SK-N-SH (cell line): Measurements from ENCODE around the gene HRCT1. TPM values are rescaled to one million over a fixed set of nuclear protein-coding genes. Genes with fewer than 3 reads are reported as not detected.

ENCODE experiments used
- CTCF ChIA-PET: fragments of 300-600, 350-600 bp; formaldehyde crosslinking; extraction: SDS; loops from one replicate; lab custom pipeline; 2021; lab: Yijun Ruan, JAX
- POLR2A ChIA-PET: fragments of 350-600 bp; sonication (Branson Sonifier 250); formaldehyde crosslinking; extraction: SDS; loops from one replicate; lab custom pipeline; 2020; ENCODE audit warnings: antibody characterized with exemption, inconsistent platforms; lab: Yijun Ruan, JAX
- DNase-seq: peaks from one replicate; pipeline ENCODE4 v3.0.0; 2012
- H2AFZ ChIP-seq: fragments of 200-600 bp; sonication (generic); 2 replicates; pipeline ENCODE4 v1.8.1; 2016; ENCODE audit warnings: antibody characterized with exemption, mild to moderate bottlenecking, low read depth
- H3F3A ChIP-seq: fragments of 200-600 bp; sonication (generic); replicated peaks from 2 replicates; pipeline ENCODE3; 2016; ENCODE audit warnings: antibody characterized with exemption, mild to moderate bottlenecking; ENCODE audit not compliant: insufficient read depth
- H3K27ac ChIP-seq, 2 experiments: fragments of 200-500 bp in 1 of 2; fragments of 200-600 bp in 1 of 2; sonication (Bioruptor generic) in 1 of 2; sonication (generic), shearing (Covaris generic) in 1 of 2; 2 replicates each; pipeline versions ENCODE4 v1.5.1 to v1.6.1; 2014 to 2016; ENCODE audit warnings: low read depth in 2 of 2, inconsistent platforms in 1 of 2, low read length in 1 of 2, mild to moderate bottlenecking in 1 of 2, mixed read lengths in 1 of 2
- H3K27me3 ChIP-seq: fragments of 200-600 bp; sonication (generic), shearing (Covaris generic); 2 replicates; pipeline ENCODE4 v1.6.1; 2016; ENCODE audit warnings: mixed run types; ENCODE audit not compliant: insufficient read depth
- H3K36me3 ChIP-seq, 2 experiments: fragments of 200-500 bp in 1 of 2; fragments of 200-600 bp in 1 of 2; sonication (Bioruptor generic) in 1 of 2; sonication (generic) in 1 of 2; replicated peaks in 1 of 2; 2 replicates each; pipeline versions ENCODE3 to v1.5.1; 2014 to 2016; ENCODE audit warnings: low read length in 1 of 2, mild to moderate bottlenecking in 1 of 2; ENCODE audit not compliant: insufficient read depth in 2 of 2, control insufficient read depth in 1 of 2
- H3K4me1 ChIP-seq, 2 experiments: fragments of 200-500 bp in 1 of 2; fragments of 200-600 bp in 1 of 2; sonication (Bioruptor generic) in 1 of 2; sonication (generic), shearing (Covaris generic) in 1 of 2; 2 replicates each; pipeline versions ENCODE4 v1.5.1 to v1.6.1; 2014 to 2016; ENCODE audit warnings: low read depth in 1 of 2, low read length in 1 of 2, mixed run types in 1 of 2; ENCODE audit not compliant: insufficient read depth in 2 of 2, control insufficient read depth in 1 of 2
- H3K4me2 ChIP-seq: fragments of 200-600 bp; sonication (generic), shearing (Covaris generic); 2 replicates; pipeline ENCODE4 v1.6.1; 2017; ENCODE audit warnings: mixed run types
- H3K4me3 ChIP-seq, 2 experiments: fragments of 200-500 bp in 1 of 2; fragments of 200-600 bp in 1 of 2; sonication (Bioruptor generic) in 1 of 2; sonication (generic), shearing (Covaris generic) in 1 of 2; 2 replicates each; pipeline versions ENCODE4 v1.5.1 to v1.8.1; 2014 to 2016; ENCODE audit warnings: low read depth in 2 of 2, inconsistent platforms in 1 of 2, low read length in 1 of 2, mild to moderate bottlenecking in 1 of 2, mixed read lengths in 1 of 2, moderate library complexity in 1 of 2
- H3K79me2 ChIP-seq: fragments of 200-600 bp; sonication (generic); 2 replicates; pipeline ENCODE4 v1.8.1; 2017; ENCODE audit warnings: mild to moderate bottlenecking; ENCODE audit not compliant: insufficient read depth
- H3K9ac ChIP-seq: fragments of 200-600 bp; sonication (generic); 2 replicates; pipeline ENCODE4 v1.6.1; 2017; ENCODE audit warnings: mixed run types
- H3K9me2 ChIP-seq: fragments of 200-600 bp; sonication (generic); 2 replicates; pipeline ENCODE4 v1.6.1; 2017; ENCODE audit warnings: mixed run types
- H3K9me3 ChIP-seq: fragments of 200-600 bp; sonication (generic); 2 replicates; pipeline ENCODE4 v1.6.1; 2017; ENCODE audit warnings: mixed run types, mild to moderate bottlenecking, moderate library complexity
- H4K20me1 ChIP-seq: fragments of 200-600 bp; sonication (generic); 2 replicates; pipeline ENCODE4 v1.6.1; 2017; ENCODE audit warnings: mild to moderate bottlenecking, mixed run types; ENCODE audit not compliant: insufficient read depth
- CHD2 ChIP-seq: fragments of 150-350 bp; IDR thresholded peaks from 2 replicates; pipeline ENCODE4 v1.6.1; 2018; ENCODE audit warnings: low read length; ENCODE audit not compliant: partially characterized antibody
- ELF1 ChIP-seq: IDR thresholded peaks from 2 replicates; pipeline ENCODE4 v1.4.0; 2012
- EZH2phosphoT487 ChIP-seq: fragments of 200-600 bp; sonication (generic); IDR thresholded peaks from 2 replicates; pipeline ENCODE4 v1.6.1; 2017; ENCODE audit warnings: low read depth, mixed run types, mild to moderate bottlenecking, antibody characterized with exemption, moderate library complexity, borderline replicate concordance
- FOXJ3 ChIP-seq: sonication (generic); formaldehyde crosslinking; IDR thresholded peaks from 2 replicates; pipeline ENCODE4 v1.5.1; 2020; ENCODE audit warnings: mild to moderate bottlenecking, missing genetic modification reagents
- FOXM1 ChIP-seq: IDR thresholded peaks from 2 replicates; pipeline ENCODE4 v1.4.0; 2012; ENCODE audit warnings: low read depth, mild to moderate bottlenecking
- GABPA ChIP-seq: IDR thresholded peaks from 2 replicates; pipeline ENCODE4 v1.4.0; 2012; ENCODE audit warnings: low read depth, mild to moderate bottlenecking
- GATA2 ChIP-seq: sonication (generic); formaldehyde crosslinking; IDR thresholded peaks from 2 replicates; pipeline ENCODE4 v1.5.0; 2020; ENCODE audit warnings: mild to moderate bottlenecking, missing genetic modification reagents
- MXI1 ChIP-seq: IDR thresholded peaks from 2 replicates; pipeline ENCODE4 v1.6.1; 2012; ENCODE audit warnings: mild to moderate bottlenecking, low read depth, low read length, improper control_type of control experiment
- NRF1 ChIP-seq: IDR thresholded peaks from 2 replicates; pipeline ENCODE4 v1.6.1; 2012; ENCODE audit warnings: low read depth, mild to moderate bottlenecking, low read length
- POLR2AphosphoS5 ChIP-seq: IDR thresholded peaks from 2 replicates; pipeline ENCODE4 v1.6.1; 2012; ENCODE audit warnings: low read depth, low read length
- RAD21 ChIP-seq: IDR thresholded peaks from 2 replicates; pipeline ENCODE4 v1.6.1; 2012; ENCODE audit warnings: mild to moderate bottlenecking, low read length
- RCOR1 ChIP-seq: fragments of 150-350 bp; IDR thresholded peaks from 2 replicates; pipeline ENCODE4 v1.6.1; 2017; ENCODE audit warnings: antibody characterized with exemption, low read length
- RXRA ChIP-seq: IDR thresholded peaks from 2 replicates; pipeline ENCODE4 v1.4.0; 2012; ENCODE audit warnings: low read depth, mild to moderate bottlenecking, borderline replicate concordance
- SIN3A ChIP-seq: IDR thresholded peaks from 2 replicates; pipeline ENCODE4 v1.6.1; 2012; ENCODE audit warnings: low read depth, mild to moderate bottlenecking, low read length, moderate library complexity, borderline replicate concordance
- SMC3 ChIP-seq: IDR thresholded peaks from 2 replicates; pipeline ENCODE4 v1.6.1; 2012; ENCODE audit warnings: low read depth, low read length, improper control_type of control experiment
- TCF12 ChIP-seq: IDR thresholded peaks from 2 replicates; pipeline ENCODE4 v1.4.0; 2012
- TEAD4 ChIP-seq: IDR thresholded peaks from 2 replicates; pipeline ENCODE4 v1.4.0; 2012; ENCODE audit warnings: mild to moderate bottlenecking, borderline replicate concordance; ENCODE audit not compliant: insufficient read depth
- YY1 ChIP-seq: IDR thresholded peaks from 2 replicates; pipeline ENCODE4 v1.4.0; 2012; ENCODE audit warnings: low read depth, mild to moderate bottlenecking
- WGBS: methylation state at CpG from one replicate; pipeline ENCODE4 v1.1.6; 2017; ENCODE audit warnings: low lambda C conversion rate; 5-methylcytosine and 5-hydroxymethylcytosine counted together
- polyA plus RNA-seq, 3 experiments: library from polyadenylated mRNA; depleted of rRNA; stranded (reverse); fragments of >200 nt; gene quantifications; 2 replicates each; pipeline ENCODE4 v1.2.3, GENCODE V29; 2012
- TF ChIP-seq, protein P1 (sequence below): fragments of 200-600 bp; sonication (generic); IDR thresholded peaks from 2 replicates; pipeline ENCODE4 v1.6.1; 2017; ENCODE audit warnings: antibody characterized with exemption, mild to moderate bottlenecking, moderate library complexity
- TF ChIP-seq, protein P2 (sequence below): IDR thresholded peaks from 2 replicates; pipeline ENCODE4 v1.4.0; 2012; ENCODE audit warnings: low read depth, borderline replicate concordance
- TF ChIP-seq, protein P3 (sequence below): IDR thresholded peaks from 2 replicates; pipeline ENCODE4; 2012

Gene HRCT1
- polyA plus RNA-seq, 1 of the 3 experiments (the other 2 are of a cell fraction) = 3.0 TPM

DNA sequence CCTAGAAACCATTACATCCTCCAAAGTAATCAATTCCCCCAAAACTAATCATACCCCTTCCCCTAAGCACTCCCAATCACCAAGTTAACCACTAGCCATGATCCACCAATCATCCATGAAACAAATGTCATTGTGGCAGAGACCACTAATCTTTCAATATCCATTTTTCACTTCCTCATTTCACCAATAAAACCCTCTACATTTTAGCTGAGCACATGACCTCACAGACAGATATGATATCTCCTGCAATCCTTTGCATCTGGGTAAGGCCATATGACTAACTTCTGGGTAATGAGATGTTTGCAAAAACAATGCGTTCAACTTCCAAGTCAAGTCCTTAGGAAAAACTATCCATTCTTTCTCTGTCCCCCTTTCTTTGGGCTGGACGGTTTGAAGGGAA is 31.2 kb downstream of the HRCT1 start (continued):
- TF ChIP-seq POLR2AphosphoS5 (no peak), FOXM1 (no peak)

DNA sequence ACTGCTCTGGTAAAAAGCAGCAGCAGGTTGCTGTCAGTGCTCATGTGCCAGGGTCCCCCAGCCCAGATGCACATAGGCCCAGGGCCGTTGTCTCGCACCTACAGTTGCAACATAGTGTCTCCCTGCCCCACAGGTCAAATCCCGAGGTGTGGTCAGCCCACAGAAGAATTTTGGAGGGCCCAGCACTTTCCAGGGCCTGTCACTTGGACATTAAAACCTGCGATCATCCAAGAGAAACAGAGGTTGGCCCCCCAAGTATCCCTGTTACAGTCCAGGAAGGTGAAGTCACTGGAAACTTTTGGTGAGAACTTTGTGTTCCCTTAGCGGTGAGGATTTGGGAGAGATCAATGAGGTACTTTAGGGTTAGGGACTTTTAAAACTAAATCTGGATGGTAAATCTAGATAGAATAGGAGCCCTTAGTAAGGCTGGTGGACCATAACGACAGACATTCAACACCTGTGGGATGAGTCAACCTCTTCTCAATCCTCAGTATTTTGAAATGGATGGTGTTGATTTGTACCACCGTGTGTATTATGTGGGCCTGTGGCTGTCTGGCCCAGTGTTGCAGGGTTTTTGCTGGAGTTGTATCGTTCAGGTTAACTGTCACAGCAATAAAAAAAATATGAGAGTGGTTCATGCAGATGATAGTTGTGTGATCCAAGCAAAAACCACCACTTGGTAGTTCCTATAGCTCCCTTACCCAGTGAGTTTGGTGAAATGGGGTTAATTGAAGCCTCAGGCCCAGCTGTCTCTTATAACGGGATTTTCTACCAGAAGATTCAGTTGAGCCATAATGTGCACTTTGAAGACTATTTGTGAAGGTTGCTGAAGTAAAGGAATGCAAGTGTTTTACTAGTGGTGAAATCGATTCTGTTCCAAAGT is 32.7 kb downstream of the HRCT1 start:
- CTCF ChIA-PET = interaction anchor here (8.6 to 8.8 kb wide), 2 partner anchors 17 to 34 kb away, joined by 63 to 94 read pairs; partner anchors contain the start of gene HRCT1

More for the DNA sequence above, 32.7 kb downstream of the HRCT1 start:
- POLR2A ChIA-PET = no interaction called here
- no peaks in the 10 kb centered on the region for H3K36me3 ChIP-seq
- no peaks in the 10 kb centered on the region for H3K9me2 ChIP-seq
- no peak overlapping the region for H3K4me2 ChIP-seq
- no peak overlapping the region for H2AFZ ChIP-seq
- H3K4me1 ChIP-seq = peaks cover 0 to 12% of the 10 kb centered on the region in 2 experiments; a peak in 3 of 4 replicates
- H3K9me3 ChIP-seq = no peaks in the 10 kb centered on the region
- no peaks in the 10 kb centered on the region for H4K20me1 ChIP-seq
- H3K27ac ChIP-seq = no peak overlapping the region
- no peak overlapping the region for H3K4me3 ChIP-seq
- H3K9ac ChIP-seq = no peak overlapping the region
- no peaks in the 10 kb centered on the region for H3K27me3 ChIP-seq
- no peaks in the 10 kb centered on the region for H3K79me2 ChIP-seq
- TF ChIP-seq MXI1 (no peak), RAD21 (no peak), CHD2 (no peak), EZH2phosphoT487 (no peak), SMC3 (no peak), FOXJ3 (no peak), NRF1 (no peak), GABPA (no peak), POLR2AphosphoS5 (no peak), TCF12 (no peak), TEAD4 (no peak), GATA2 (no peak), RCOR1 (no peak), RXRA (no peak), SIN3A (no peak), YY1 (no peak), ELF1 (no peak)
- TF ChIP-seq, protein P1, sequence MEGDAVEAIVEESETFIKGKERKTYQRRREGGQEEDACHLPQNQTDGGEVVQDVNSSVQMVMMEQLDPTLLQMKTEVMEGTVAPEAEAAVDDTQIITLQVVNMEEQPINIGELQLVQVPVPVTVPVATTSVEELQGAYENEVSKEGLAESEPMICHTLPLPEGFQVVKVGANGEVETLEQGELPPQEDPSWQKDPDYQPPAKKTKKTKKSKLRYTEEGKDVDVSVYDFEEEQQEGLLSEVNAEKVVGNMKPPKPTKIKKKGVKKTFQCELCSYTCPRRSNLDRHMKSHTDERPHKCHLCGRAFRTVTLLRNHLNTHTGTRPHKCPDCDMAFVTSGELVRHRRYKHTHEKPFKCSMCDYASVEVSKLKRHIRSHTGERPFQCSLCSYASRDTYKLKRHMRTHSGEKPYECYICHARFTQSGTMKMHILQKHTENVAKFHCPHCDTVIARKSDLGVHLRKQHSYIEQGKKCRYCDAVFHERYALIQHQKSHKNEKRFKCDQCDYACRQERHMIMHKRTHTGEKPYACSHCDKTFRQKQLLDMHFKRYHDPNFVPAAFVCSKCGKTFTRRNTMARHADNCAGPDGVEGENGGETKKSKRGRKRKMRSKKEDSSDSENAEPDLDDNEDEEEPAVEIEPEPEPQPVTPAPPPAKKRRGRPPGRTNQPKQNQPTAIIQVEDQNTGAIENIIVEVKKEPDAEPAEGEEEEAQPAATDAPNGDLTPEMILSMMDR = no peak
- TF ChIP-seq, protein P2, sequence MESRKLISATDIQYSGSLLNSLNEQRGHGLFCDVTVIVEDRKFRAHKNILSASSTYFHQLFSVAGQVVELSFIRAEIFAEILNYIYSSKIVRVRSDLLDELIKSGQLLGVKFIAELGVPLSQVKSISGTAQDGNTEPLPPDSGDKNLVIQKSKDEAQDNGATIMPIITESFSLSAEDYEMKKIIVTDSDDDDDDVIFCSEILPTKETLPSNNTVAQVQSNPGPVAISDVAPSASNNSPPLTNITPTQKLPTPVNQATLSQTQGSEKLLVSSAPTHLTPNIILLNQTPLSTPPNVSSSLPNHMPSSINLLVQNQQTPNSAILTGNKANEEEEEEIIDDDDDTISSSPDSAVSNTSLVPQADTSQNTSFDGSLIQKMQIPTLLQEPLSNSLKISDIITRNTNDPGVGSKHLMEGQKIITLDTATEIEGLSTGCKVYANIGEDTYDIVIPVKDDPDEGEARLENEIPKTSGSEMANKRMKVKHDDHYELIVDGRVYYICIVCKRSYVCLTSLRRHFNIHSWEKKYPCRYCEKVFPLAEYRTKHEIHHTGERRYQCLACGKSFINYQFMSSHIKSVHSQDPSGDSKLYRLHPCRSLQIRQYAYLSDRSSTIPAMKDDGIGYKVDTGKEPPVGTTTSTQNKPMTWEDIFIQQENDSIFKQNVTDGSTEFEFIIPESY = no peak
- TF ChIP-seq, protein P3, sequence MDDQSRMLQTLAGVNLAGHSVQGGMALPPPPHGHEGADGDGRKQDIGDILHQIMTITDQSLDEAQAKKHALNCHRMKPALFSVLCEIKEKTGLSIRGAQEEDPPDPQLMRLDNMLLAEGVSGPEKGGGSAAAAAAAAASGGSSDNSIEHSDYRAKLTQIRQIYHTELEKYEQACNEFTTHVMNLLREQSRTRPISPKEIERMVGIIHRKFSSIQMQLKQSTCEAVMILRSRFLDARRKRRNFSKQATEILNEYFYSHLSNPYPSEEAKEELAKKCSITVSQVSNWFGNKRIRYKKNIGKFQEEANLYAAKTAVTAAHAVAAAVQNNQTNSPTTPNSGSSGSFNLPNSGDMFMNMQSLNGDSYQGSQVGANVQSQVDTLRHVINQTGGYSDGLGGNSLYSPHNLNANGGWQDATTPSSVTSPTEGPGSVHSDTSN = no peak
- WGBS = 87% methylated on average over 8 of the region's 10 CpGs
- no peak for DNase-seq
- peaks cover 25% of the 10 kb centered on the region for H3F3A ChIP-seq
